ENCODE data around the gene OR12D2.

- TF ChIP-seq CTCF (conservative IDR thresholded peaks at IDR 0.05) (no peak), ZFX (IDR thresholded peaks at IDR 0.05) (no peak)
Measured at GRCh38 chr6:29439006-29439405, 43.6 kb downstream of the OR12D2 start, which contains the start of gene OR10C1.
